Raji (cell line): ENCODE data around the gene MANSC4.

Experiments used
- POLR2A ChIP-seq: IDR thresholded peaks from 2 replicates; pipeline ENCODE4 v1.6.1; 2011; ENCODE audit warnings: low read depth, low read length, control low read depth; ENCODE audit not compliant: insufficient read depth

Gene MANSC4

DNA sequence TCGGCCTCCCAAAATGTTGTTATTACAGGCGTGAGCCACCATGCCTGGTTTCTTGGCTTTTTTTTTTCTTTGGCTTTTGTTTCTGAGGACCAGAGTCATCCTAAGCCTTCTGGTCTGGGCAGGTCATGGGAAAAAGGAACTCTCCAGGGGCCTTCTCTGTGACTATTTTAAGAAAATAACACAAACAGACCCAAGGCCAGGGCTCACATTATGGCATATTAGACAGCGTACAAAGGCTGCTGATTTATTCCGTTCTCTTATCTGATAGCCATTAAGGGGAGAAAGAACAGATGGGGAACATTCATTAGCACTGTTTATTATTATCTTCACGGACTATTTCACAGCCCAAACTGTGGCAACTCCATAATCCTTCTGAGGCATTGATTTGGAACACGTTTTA lies 28.8 kb upstream of the MANSC4 start:
- TF ChIP-seq POLR2A: no peak

DNA sequence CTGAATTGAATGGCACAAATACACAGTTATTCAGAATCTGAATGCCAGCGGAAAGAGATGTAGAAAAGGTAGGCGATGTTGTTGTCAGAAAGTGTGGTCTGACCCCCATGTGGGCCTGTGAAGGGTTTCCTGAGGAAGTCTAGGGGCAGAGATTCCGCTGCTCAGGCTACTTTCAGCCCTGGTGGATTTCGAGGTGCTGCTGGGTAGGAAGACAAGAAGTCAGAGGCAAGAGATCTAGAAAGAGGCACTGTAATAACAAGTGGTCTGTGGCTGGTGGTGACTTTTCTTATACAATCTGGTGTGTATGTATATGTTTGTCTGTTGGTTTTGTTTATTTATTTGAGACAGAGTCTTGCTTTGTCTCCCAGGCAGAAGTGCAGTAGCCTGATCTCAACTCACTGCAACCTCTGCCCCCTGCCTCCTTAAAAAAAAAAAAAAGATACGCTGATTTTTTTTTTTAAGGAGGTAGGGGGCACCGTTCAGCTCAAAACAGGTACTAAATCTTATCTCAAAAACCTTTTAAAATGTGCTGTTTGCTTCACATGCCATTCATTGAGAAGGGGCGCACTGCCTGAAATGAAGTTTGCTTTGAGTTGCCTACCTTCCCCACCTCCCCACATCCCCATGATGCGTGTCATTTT lies 27.1 kb upstream of the MANSC4 start:
- no peak for TF ChIP-seq POLR2A

DNA sequence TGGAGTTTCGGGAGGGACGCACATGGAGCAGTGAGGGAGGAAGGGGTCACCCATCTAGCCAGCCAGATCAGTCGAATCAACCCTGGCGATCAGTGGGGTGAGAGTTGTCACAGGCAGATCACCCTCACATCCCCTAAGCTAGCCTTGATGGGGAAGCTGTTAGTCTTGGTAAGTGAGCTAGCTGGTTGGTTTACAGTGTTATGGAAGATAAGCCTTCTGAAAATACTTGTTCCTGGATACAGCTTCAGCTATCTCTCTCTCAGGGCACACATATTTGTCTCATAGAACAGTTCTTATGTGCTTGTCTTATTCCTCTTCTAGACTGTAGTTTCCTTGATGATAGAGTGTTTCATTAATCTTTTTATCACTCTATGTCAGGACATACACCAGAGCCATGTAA lies 26.2 kb upstream of the MANSC4 start:
- TF ChIP-seq POLR2A: no peak

DNA sequence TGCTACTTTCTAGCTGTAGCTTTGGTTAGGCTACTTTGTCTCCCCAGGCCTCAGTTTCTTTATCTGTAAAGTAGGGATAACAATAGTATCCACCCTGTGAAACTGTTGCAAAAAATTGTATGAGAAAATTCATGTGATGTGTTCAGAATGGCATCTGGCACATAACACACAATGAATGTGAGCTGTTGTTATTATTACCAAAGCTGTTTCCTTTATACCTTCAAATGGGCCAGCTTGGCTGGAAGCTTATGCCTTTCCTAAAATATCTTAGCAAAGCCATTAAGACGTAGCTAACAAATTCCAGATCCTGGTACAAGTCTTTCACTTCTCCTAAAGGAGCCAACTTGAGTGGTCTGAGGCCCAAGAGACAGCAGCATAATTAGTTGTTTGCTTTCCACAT lies 25.2 kb upstream of the MANSC4 start:
- TF ChIP-seq POLR2A: no peak

DNA sequence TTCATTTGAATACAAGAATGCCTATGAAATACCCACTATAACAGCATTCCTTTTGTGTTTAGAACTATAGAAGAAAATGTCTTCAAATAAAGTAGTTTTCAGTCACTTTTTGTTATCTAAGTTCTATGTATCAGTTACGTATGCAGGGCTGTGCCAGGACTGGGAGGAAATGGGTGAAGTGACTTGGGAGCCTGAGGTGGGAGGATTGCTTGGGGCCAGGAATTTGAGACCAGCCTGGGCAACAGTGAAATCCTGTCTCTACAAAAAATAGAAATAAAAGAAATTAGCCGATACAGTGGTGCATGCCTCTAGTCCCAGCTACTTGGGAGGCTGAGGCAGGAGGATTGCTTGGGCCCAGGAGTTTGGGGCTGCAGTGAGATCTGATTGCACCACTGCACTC lies 22.9 kb upstream of the MANSC4 start:
- TF ChIP-seq POLR2A: no peak

DNA sequence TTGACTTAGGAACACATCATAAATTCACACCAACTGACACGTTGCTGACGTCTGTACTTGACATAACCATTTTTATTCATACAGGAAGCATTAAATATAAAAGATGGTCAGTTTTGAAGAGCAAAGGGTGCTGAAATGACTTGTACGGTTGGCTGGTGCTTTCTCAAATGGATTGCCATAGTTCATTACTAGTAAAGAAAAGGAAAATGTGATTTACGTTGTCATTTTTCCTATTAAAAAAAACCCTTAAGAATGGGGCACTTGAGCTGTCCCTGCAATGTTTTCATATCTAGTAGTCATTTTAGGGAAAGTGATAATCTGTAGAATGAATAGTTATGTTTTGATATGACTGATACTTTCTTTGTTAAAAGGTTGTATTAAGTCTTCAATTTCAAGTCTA lies 22.5 kb upstream of the MANSC4 start:
- no peak for TF ChIP-seq POLR2A

DNA sequence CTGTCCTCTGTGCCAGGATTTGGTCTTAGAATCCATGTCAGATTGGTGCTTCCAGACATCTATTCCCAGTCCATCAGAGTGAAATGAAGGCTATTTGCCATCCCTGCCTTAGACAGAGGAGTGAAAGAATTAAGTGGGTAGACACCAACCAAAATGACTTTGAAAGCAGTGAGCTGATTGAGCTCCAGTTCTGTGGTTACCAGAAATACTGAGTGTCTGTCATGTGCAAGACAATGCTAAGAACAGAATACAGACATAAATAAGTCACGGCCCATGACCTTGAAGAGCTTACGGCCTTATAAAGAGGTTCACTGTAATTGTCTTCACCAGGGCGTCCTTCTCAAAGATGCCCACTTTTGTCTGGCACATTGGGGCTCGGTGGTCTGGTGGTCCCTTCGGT lies 21.6 kb upstream of the MANSC4 start:
- no peak for TF ChIP-seq POLR2A

DNA sequence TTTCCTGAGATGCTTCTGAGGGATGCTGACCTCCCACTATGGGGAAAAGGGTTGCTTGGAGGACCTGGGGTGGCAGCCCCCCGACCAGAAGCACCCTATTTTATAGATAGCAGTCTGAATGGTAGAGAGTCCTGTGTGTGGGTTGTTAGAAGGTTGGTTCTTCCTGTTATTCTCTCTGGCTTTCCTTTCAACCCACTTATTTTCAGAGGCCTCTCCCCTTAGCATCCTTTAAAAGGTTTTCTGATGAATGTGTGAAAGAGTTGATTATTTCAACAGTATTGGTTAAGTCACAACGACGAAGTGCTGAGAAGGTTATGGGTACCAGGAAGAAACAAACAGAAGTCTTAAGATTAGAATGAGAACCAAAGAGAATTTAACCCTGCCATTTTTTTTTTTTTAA lies 20.8 kb upstream of the MANSC4 start:
- no peak for TF ChIP-seq POLR2A

DNA sequence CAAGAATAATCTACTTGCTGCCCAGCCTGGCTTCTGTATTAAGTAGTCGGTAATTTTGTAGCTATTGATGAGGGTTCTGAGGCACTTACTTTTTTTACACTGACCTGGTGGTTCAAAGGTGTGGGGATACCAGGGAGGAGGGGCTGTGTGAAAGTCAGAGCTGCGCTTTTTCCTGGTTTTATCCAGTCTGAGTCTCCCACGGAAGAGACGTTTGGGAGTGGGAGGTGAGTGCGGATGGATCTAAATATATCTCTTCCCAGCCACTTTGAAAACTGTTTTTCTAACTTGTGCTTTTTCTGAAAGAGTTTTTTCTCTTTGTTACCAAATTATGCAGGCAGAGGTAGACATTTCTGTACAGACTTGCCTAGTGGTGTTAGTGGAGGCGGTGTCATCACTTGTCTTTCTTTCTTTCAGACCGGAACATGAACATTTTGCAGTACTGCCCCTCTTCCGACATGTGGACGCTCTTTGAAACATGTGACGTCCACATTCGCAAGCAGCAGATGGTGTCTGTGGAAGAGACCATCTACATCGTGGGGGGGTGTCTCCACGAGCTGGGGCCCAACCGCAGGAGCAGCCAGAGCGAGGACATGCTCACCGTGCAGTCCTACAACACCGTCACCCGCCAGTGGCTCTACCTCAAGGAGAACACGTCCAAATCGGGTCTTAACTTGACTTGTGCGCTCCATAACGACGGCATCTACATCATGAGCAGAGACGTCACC lies 17.4 kb upstream of the MANSC4 start:
- no peak for TF ChIP-seq POLR2A

DNA sequence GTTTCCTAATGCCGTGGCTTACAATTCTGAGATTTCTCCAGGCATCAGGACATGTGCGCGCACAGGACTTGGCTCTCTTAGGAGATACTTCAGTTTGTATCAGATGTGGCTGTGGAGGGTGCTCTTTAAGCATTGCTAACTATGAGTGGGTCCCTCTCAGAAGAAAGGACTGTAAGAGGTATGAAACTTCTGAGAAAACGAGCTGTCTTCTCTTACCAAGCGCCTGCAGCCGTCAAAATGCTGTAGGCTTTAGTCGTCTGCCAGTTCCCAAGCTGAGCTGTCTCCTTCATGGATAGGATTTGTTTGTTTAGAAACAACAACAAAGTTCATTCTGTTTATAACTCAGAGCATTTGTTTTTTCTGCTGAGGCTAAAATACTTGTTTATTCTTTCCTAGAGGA lies 16.1 kb upstream of the MANSC4 start:
- no peak for TF ChIP-seq POLR2A

DNA sequence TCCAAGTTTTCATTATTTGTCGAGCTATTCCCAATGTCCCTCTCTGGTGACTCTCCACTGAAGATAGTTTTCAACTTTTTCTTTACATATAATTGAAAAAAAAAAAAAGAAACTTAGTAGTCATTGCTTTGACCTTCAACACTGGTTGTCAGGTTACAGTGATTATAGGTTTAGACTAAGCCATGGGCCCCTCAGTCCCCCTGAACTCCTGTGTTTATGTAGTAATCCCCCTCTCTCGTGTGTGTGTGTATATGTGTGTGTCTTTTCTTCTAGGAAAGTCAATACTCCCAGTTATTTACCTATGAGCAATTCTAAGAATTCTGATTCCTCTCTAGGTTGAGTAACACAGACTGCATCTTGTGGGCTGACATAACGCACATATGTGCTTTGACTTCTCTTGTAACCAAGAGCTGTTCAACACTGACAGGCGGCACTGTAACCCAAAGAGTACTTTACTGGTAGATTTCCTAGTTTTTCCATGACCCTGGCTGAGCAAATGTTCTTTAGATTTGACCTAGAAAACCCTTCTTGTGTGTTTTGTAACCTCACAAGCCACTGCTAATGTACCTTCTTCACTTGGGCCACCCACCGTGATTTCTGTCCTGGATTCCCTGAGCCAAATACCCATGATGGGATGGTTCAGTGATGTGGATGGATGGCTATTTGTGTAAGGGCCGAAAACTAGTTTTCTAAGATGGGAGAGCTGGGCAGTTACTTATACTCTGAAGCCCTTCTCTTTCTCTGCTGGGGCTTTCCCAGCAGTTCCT lies 15.0 kb upstream of the MANSC4 start:
- TF ChIP-seq POLR2A: no peak

DNA sequence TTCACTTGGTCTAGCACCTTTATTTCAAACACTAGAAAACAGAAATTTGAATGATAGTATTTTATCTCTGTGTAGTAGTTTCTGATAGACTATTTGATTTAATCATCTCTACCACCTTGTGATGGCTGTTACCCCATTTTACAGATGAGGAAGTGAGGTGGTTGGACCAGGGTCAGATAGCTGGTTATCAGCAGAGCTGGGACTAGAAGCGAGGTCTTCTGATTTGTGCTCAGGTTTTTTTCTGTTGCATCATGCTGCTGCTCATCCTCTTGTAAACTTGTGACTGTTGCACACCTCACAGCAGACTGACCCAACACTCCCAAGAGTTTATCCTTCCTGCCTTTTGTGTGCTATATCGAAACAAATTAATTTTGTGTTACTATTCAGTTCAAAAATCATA lies 10.1 kb upstream of the MANSC4 start:
- TF ChIP-seq POLR2A: no peak

DNA sequence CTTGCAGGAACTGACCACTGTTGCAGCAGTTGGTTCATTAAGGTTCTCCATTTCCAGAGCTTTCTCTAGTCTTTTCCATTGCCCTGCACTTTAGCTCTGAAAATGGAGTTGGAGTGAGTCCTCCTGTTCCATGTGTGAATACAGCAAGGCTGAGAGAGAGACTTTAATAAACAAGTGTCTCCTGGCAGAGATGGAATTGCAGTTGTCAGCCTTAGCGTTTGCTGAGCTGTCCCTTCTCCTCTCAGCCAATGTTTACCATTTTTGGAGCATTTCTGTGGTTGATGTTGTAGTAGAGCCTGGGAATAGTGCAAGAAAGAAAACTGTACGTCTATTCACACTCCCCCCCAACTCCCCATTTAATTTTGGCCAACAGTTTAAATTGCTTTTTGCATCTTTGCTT lies 7.5 kb upstream of the MANSC4 start:
- TF ChIP-seq POLR2A: no peak

DNA sequence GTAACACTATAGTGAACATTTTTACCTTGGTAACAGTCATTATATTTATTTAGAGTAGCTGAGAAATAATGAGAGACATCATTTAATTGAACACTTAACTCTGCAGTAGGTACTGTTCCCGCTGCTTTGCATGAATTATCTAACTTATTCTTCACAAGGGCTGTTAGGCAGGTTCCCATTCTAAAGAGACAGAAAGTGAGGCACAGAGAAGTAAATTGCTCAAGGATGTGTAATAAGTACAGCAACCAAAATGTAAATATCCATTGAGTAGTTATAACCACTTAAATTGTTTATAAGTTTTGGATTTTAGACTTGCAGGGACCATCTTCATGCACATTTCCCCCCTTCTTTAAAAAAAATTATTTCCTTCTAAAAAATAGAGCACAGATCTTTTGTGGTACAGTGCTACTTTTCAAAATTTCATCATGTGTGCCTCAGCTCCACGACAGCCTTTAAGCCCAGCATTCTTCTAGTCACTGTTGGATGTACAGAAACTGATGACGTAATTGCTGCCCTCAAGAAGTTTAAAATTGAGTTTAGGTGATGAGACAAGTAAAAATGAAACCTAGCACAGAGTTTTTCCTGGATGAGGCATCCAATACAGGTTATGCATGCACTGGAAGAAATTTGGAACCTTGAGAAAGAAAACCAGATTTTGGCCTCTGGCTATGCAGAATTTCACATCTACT lies 6.0 kb upstream of the MANSC4 start:
- no peak for TF ChIP-seq POLR2A

DNA sequence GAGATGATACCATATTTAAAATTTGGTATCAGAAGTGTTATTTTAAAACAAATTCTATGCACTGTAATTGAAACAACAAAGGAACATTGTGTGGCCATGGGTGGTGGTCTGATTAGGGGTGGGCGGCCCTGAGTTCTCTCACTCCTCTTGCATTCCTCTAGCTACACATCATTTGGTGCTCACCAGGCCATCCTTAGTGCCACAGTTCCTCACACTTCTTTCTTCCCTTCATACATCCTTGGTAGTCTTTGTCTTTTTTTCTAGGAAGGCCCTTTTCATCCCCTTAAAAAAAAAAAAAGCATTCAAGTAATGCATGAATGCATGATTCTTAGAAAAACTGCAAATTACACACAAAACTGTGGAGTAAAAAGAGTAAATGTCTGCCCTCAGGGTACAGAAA lies 2.4 kb upstream of the MANSC4 start:
- no peak for TF ChIP-seq POLR2A

DNA sequence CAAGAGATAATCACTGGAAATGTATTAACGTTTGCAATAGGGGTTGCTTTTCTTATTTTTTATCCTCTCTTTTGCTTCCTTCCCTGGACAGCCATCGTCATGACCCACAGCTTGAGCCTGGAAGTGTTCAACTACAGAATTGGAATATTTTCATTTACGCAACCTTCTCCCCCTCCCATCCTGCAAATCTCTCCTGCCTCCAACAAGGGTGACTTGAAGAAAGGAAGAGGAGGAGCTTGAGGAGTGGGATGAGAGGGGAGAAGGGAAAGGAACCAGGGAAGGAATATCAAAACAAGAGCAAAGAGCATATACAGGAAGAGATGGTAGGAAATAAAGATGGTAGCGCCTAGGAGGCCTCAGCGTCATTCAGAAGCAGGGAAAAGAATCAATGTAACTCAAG lies 1.6 kb upstream of the MANSC4 start:
- TF ChIP-seq POLR2A: no peak
